Measurements from ENCODE around the gene RHBDD1.

DNA sequence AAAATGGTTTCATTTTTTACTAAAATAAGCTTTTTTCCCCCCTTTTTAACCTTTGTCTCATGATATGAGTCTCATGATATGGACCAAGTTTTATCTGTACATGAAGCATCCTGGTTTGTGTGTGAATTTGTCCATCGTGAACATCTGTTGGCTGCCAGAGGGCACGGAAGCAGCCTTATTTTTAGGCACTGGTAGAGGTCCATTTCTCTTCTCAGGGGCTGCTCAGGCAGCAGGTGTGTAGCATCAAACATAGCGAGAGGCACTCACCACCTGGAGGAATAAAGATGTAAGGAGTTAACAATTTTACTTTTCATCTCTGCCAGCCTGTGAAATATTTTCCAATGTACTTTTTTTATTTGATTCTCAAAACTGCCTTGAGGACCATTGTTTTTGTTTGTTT is 134.5 kb downstream of the RHBDD1 start:
- TF ChIP-seq, protein P1, sequence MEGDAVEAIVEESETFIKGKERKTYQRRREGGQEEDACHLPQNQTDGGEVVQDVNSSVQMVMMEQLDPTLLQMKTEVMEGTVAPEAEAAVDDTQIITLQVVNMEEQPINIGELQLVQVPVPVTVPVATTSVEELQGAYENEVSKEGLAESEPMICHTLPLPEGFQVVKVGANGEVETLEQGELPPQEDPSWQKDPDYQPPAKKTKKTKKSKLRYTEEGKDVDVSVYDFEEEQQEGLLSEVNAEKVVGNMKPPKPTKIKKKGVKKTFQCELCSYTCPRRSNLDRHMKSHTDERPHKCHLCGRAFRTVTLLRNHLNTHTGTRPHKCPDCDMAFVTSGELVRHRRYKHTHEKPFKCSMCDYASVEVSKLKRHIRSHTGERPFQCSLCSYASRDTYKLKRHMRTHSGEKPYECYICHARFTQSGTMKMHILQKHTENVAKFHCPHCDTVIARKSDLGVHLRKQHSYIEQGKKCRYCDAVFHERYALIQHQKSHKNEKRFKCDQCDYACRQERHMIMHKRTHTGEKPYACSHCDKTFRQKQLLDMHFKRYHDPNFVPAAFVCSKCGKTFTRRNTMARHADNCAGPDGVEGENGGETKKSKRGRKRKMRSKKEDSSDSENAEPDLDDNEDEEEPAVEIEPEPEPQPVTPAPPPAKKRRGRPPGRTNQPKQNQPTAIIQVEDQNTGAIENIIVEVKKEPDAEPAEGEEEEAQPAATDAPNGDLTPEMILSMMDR (IDR thresholded peaks at IDR 0.05; ENCODE audit: low read length): no peak; the same call in 1 of the 2 replicates
- no peak for TF ChIP-seq EZH2 (IDR thresholded peaks at IDR 0.05; ENCODE audit: borderline replicate concordance, low read length)
